Uterus (tissue), 2 donors: ENCODE results near the gene FZR1.

Experiments
- CTCF ChIP-seq, 4 experiments: fragments of 200-600 bp in 2 of 4; fragments of 450-650 bp in 2 of 4; sonication (generic) in 2 of 4; IDR thresholded peaks; one replicate each; pipeline ENCODE4 v1.5.1; 2016 to 2019; ENCODE audit warnings: antibody characterized with exemption in 4 of 4, mild to moderate bottlenecking in 2 of 4, moderate library complexity in 1 of 4
- POLR2A ChIP-seq, 2 donors: fragments of 450-650 bp; IDR thresholded peaks; one replicate each; pipeline ENCODE4 v1.6.1; 2016; ENCODE audit warnings: antibody characterized with exemption in 2 of 2, mild to moderate bottlenecking in 1 of 2, moderate library complexity in 1 of 2

- TF ChIP-seq CTCF (IDR thresholded peaks at IDR 0.05) (no peak), POLR2A (IDR thresholded peaks at IDR 0.05) (no peak)
Measured at GRCh38 chr19:3531716-3532115, 25.6 kb downstream of the FZR1 start.
